CD4-positive, alpha-beta T cell treated with Interleukin-1 beta for 1 hour (primary cell): ENCODE results near the gene KMT5B.
"Not testable (repeated sequence)": the region's sequence is repeated elsewhere in the genome, so short reads cannot be mapped to it uniquely, and the experiment has no call there.

Experiments used
- DNase-seq, 2 donors: peaks; one replicate each; pipeline ENCODE4 v3.0.0-alpha.2; 2020 to 2022

Gene KMT5B

GRCh38 chr11:68213135-68213515, at the start of gene KMT5B:
KMT5B (minus strand) TSS chr11:68213296; CDS start chr11:68190076, 23,220 bp downstream.
- peak in 1 of 2 donors; percentile 67 for DNase-seq

GRCh38 chr11:68262544-68262827, 49.4 kb upstream of the KMT5B start:
- no peak for DNase-seq

- DNase-seq: no peak
Observed at GRCh38 chr11:68261749-68262543, 48.9 kb upstream of the KMT5B start.

- no peak for DNase-seq
Observed at GRCh38 chr11:68261006-68261405, 47.9 kb upstream of the KMT5B start.

GRCh38 chr11:68260484-68260883, 47.4 kb upstream of the KMT5B start:
- DNase-seq: no peak

- DNase-seq: no peak
Observed at GRCh38 chr11:68259122-68259959, 46.2 kb upstream of the KMT5B start.

- no peak for DNase-seq
Observed at GRCh38 chr11:68258363-68258765, 45.3 kb upstream of the KMT5B start.

- DNase-seq: peak; percentile 90 to 91
Observed at GRCh38 chr11:68257477-68258362, 44.6 kb upstream of the KMT5B start.

GRCh38 chr11:68256331-68256741, 43.2 kb upstream of the KMT5B start:
- DNase-seq: no peak

- no peak for DNase-seq
Observed at GRCh38 chr11:68255526-68255925, 42.4 kb upstream of the KMT5B start.

GRCh38 chr11:68254421-68254820, 41.3 kb upstream of the KMT5B start:
- DNase-seq: no peak

- no peak for DNase-seq
Observed at GRCh38 chr11:68251765-68252164, 38.7 kb upstream of the KMT5B start.

- not testable (repeated sequence) for DNase-seq
Observed at GRCh38 chr11:68244912-68245311, 31.8 kb upstream of the KMT5B start.

- DNase-seq: not testable (repeated sequence)
Observed at GRCh38 chr11:68243847-68244246, 30.8 kb upstream of the KMT5B start.

GRCh38 chr11:68242616-68243015, 29.5 kb upstream of the KMT5B start:
- no peak for DNase-seq

- no peak for DNase-seq
Observed at GRCh38 chr11:68231621-68232020, 18.5 kb upstream of the KMT5B start.

- DNase-seq: no peak
Observed at GRCh38 chr11:68229601-68230000, 16.5 kb upstream of the KMT5B start.

- no peak for DNase-seq
Observed at GRCh38 chr11:68226421-68226820, 13.3 kb upstream of the KMT5B start.

GRCh38 chr11:68224606-68225005, 11.5 kb upstream of the KMT5B start:
- DNase-seq: no peak

- DNase-seq: no peak
Observed at GRCh38 chr11:68223275-68223674, 10.2 kb upstream of the KMT5B start.

- no peak for DNase-seq
Observed at GRCh38 chr11:68221406-68221805, 8.3 kb upstream of the KMT5B start.

- DNase-seq: no peak
Observed at GRCh38 chr11:68216171-68216938, 3.3 kb upstream of the KMT5B start.
